Keratinocyte (primary cell): ENCODE measurements around the gene AHCY. TPM values are rescaled to one million over a fixed set of nuclear protein-coding genes. Genes with fewer than 3 reads are reported as not detected.

Experiments used
- DNase-seq: peaks from one replicate; pipeline ENCODE4 v3.0.0-alpha.2; 2011; ENCODE audit warnings: low read depth, missing footprints, low spot score
- FAIRE-seq: peaks from 2 replicates; lab custom pipeline; 2011; peaks lifted over from hg19 to GRCh38; lab: Jason Lieb, UNC
- H2AFZ ChIP-seq: 2 replicates; pipeline ENCODE4 v1.6.0; 2012; ENCODE audit warnings: low read length, control low read depth, inconsistent platforms; ENCODE audit not compliant: control insufficient read depth
- H3K27ac ChIP-seq: 2 replicates; pipeline ENCODE4 v1.5.1; 2011; ENCODE audit warnings: low read length; ENCODE audit not compliant: control insufficient read depth, insufficient read depth
- H3K27me3 ChIP-seq: 3 replicates; pipeline ENCODE4 v1.6.0; 2011; ENCODE audit warnings: low read length; ENCODE audit not compliant: control insufficient read depth, insufficient read depth; ENCODE audit errors: extremely low read depth
- H3K36me3 ChIP-seq, 2 experiments: 2 replicates in 1 of 2; 3 replicates in 1 of 2; pipeline ENCODE4 v1.5.1; 2011; ENCODE audit warnings: low read length in 2 of 2, mild to moderate bottlenecking in 1 of 2; ENCODE audit not compliant: control insufficient read depth in 2 of 2, insufficient read depth in 2 of 2; ENCODE audit errors: extremely low read depth in 1 of 2
- H3K4me1 ChIP-seq: 3 replicates; pipeline ENCODE4 v1.5.1; 2011; ENCODE audit warnings: low read length; ENCODE audit not compliant: control insufficient read depth, insufficient read depth; ENCODE audit errors: extremely low read depth
- H3K4me2 ChIP-seq: 3 replicates; pipeline ENCODE4 v1.6.0; 2011; ENCODE audit warnings: low read depth, low read length; ENCODE audit not compliant: control insufficient read depth, insufficient read depth; ENCODE audit errors: extremely low read depth
- H3K4me3 ChIP-seq, 3 experiments: fragments of 200-600 bp in 1 of 3; sonication (generic) in 1 of 3; 2 replicates in 2 of 3; 3 replicates in 1 of 3; pipeline ENCODE4 v1.5.1; 2011 to 2016; ENCODE audit warnings: low read length in 3 of 3, mild to moderate bottlenecking in 3 of 3, control low read depth in 2 of 3, inconsistent platforms in 1 of 3, low read depth in 1 of 3, mixed read lengths in 1 of 3, mixed run types in 1 of 3, moderate library complexity in 1 of 3; ENCODE audit not compliant: control insufficient read depth in 2 of 3, insufficient read depth in 2 of 3; ENCODE audit errors: extremely low read depth in 1 of 3
- H3K79me2 ChIP-seq: 2 replicates; pipeline ENCODE4 v1.6.0; 2012; ENCODE audit warnings: low read length; ENCODE audit not compliant: control insufficient read depth, insufficient read depth
- H3K9ac ChIP-seq: 3 replicates; pipeline ENCODE4 v1.6.0; 2011; ENCODE audit warnings: low read length; ENCODE audit not compliant: control insufficient read depth, insufficient read depth; ENCODE audit errors: extremely low read depth
- H3K9me1 ChIP-seq: 3 replicates; pipeline ENCODE4 v1.6.0; 2011; ENCODE audit warnings: low read length; ENCODE audit not compliant: control insufficient read depth, insufficient read depth; ENCODE audit errors: extremely low read depth
- H3K9me3 ChIP-seq: 2 replicates; pipeline ENCODE4 v1.5.1; 2012; ENCODE audit warnings: low read depth, low read length; ENCODE audit not compliant: control insufficient read depth
- H4K20me1 ChIP-seq: 3 replicates; pipeline ENCODE4 v1.6.0; 2011; ENCODE audit warnings: low read length; ENCODE audit not compliant: control insufficient read depth, insufficient read depth; ENCODE audit errors: extremely low read depth
- EZH2 ChIP-seq: IDR thresholded peaks from one replicate; pipeline ENCODE4 v1.6.1; 2012; ENCODE audit warnings: inconsistent platforms, mild to moderate bottlenecking, low read length, moderate library complexity
- dilution Hi-C: fragments of 300-500 bp; cut with MboI; formaldehyde crosslinking; loops from one replicate; pipeline ENCODE4 v1.7.0; 2020; ENCODE audit warnings: low sequenced_read_pairs; ENCODE audit not compliant: extremely low pct_ligation_motif_present
- polyA plus RNA-seq, 5 experiments: library from polyadenylated mRNA; depleted of rRNA in 3 of 5; stranded (reverse) in 3 of 5; stranded (forward) in 1 of 5; unstranded in 1 of 5; fragments of >200 nt; gene quantifications; 1 replicate in 1 of 5; 2 replicates in 3 of 5; 3 replicates in 1 of 5; pipeline versions ENCODE4 v1.2.1 to v1.2.3, GENCODE V29; 2011 to 2012; ENCODE audit warnings: missing spikeins in 2 of 5, low read depth in 1 of 5, low replicate concordance in 1 of 5
- TF ChIP-seq, protein P1 (sequence below), 3 experiments: IDR thresholded peaks in 1 of 3; conservative IDR thresholded peaks in 1 of 3; optimal IDR thresholded peaks in 1 of 3; 2 replicates in 2 of 3; 3 replicates in 1 of 3; pipeline versions ENCODE3 to v1.5.1; 2011; ENCODE audit warnings: low read length in 3 of 3, mild to moderate bottlenecking in 3 of 3, moderate library complexity in 2 of 3, control low read depth in 1 of 3, inconsistent platforms in 1 of 3; ENCODE audit not compliant: insufficient read depth in 2 of 3; ENCODE audit errors: extremely low read depth in 1 of 3

Gene AHCY
- polyA plus RNA-seq, 1 donor (not counting 4 experiments of a cell fraction or from before 2014, with no cell fraction given): 320 TPM

- Histone ChIP-seq H3K9ac (no peak overlapping the region), H3K4me1 (no peaks in the 10 kb centered on the region), H3K9me1 (no peaks in the 10 kb centered on the region), H3K4me2 (no peak overlapping the region), H3K9me3 (no peaks in the 10 kb centered on the region), H3K27ac (no peak overlapping the region), H3K27me3 (peaks cover 30% of the 10 kb centered on the region), H4K20me1 (no peaks in the 10 kb centered on the region), H3K79me2 (no peaks in the 10 kb centered on the region), H3K4me3 (no peak overlapping the region), H2AFZ (no peak overlapping the region), H3K36me3 (no peaks in the 10 kb centered on the region)
- TF ChIP-seq, protein P1, sequence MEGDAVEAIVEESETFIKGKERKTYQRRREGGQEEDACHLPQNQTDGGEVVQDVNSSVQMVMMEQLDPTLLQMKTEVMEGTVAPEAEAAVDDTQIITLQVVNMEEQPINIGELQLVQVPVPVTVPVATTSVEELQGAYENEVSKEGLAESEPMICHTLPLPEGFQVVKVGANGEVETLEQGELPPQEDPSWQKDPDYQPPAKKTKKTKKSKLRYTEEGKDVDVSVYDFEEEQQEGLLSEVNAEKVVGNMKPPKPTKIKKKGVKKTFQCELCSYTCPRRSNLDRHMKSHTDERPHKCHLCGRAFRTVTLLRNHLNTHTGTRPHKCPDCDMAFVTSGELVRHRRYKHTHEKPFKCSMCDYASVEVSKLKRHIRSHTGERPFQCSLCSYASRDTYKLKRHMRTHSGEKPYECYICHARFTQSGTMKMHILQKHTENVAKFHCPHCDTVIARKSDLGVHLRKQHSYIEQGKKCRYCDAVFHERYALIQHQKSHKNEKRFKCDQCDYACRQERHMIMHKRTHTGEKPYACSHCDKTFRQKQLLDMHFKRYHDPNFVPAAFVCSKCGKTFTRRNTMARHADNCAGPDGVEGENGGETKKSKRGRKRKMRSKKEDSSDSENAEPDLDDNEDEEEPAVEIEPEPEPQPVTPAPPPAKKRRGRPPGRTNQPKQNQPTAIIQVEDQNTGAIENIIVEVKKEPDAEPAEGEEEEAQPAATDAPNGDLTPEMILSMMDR (optimal IDR thresholded peaks at IDR 0.05 in 1 of 3, IDR thresholded peaks at IDR 0.05 in 1 of 3, conservative IDR thresholded peaks at IDR 0.05 in 1 of 3; ENCODE audit: extremely low read depth in 1 of 3, insufficient read depth in 2 of 3, low read length in 3 of 3): no peak
- no peak for TF ChIP-seq EZH2
- FAIRE-seq (no peak), DNase-seq (no peak)
- dilution Hi-C loops: no loop called here
Observed at GRCh38 chr20:34237942-34238341, 65.2 kb downstream of the AHCY start.

GRCh38 chr20:34235875-34236274 is 67.3 kb downstream of the AHCY start:
- no peaks in the 10 kb centered on the region for H4K20me1 ChIP-seq
- no peak for TF ChIP-seq EZH2
- TF ChIP-seq, protein P1 (optimal IDR thresholded peaks at IDR 0.05 in 1 of 3, IDR thresholded peaks at IDR 0.05 in 1 of 3, conservative IDR thresholded peaks at IDR 0.05 in 1 of 3; ENCODE audit: extremely low read depth in 1 of 3, insufficient read depth in 2 of 3, low read length in 3 of 3): no peak
- H3K4me1 ChIP-seq: no peaks in the 10 kb centered on the region
- no peaks in the 10 kb centered on the region for H3K9me1 ChIP-seq
- H3K9me3 ChIP-seq: no peaks in the 10 kb centered on the region
- dilution Hi-C loops: no loop called here
- no peaks in the 10 kb centered on the region for H3K36me3 ChIP-seq
- no peak for FAIRE-seq
- H3K27me3 ChIP-seq: peaks cover 21% of the 10 kb centered on the region
- no peak for DNase-seq
- H3K4me2 ChIP-seq: no peak overlapping the region
- no peak overlapping the region for H3K4me3 ChIP-seq
- no peaks in the 10 kb centered on the region for H3K79me2 ChIP-seq
- H3K9ac ChIP-seq: no peak overlapping the region
- H3K27ac ChIP-seq: no peak overlapping the region
- H2AFZ ChIP-seq: no peak overlapping the region
